Measurements from ENCODE around the gene POP4.

- TF ChIP-seq POLR2AphosphoS5 (IDR thresholded peaks at IDR 0.05; ENCODE audit: low read depth, low read length) (no peak), CTCF (IDR thresholded peaks at IDR 0.05) (no peak)
Measured at GRCh38 chr19:29574510-29574909, 31.6 kb upstream of the POP4 start.

Measured in Panc1 (cell line).